GM06990 (cell line): ENCODE measurements around the gene APRT.

Source experiments
- DNase-seq: peaks from one replicate; pipeline ENCODE4 v3.0.0-alpha.2; 2011; ENCODE audit not compliant: insufficient read length; ENCODE audit errors: extremely low read depth
- H3K27me3 ChIP-seq: replicated peaks from 2 replicates; pipeline ENCODE4 v1.6.0; 2011; ENCODE audit warnings: low read length; ENCODE audit not compliant: control insufficient read depth, insufficient read depth
- H3K36me3 ChIP-seq: 2 replicates; pipeline ENCODE4 v1.5.1; 2011; ENCODE audit warnings: low read length; ENCODE audit not compliant: control insufficient read depth, insufficient read depth
- H3K4me3 ChIP-seq: replicated peaks from 2 replicates; pipeline ENCODE4 v1.5.1; 2011; ENCODE audit warnings: low read depth, mild to moderate bottlenecking, control low read depth, low read length
- TF ChIP-seq, protein P1 (sequence below): IDR thresholded peaks from 2 replicates; pipeline ENCODE4 v1.5.1; 2011; ENCODE audit warnings: low read length, control low read depth, mild to moderate bottlenecking, inconsistent platforms; ENCODE audit not compliant: insufficient read depth, poor library complexity, severe bottlenecking

Gene APRT

DNA sequence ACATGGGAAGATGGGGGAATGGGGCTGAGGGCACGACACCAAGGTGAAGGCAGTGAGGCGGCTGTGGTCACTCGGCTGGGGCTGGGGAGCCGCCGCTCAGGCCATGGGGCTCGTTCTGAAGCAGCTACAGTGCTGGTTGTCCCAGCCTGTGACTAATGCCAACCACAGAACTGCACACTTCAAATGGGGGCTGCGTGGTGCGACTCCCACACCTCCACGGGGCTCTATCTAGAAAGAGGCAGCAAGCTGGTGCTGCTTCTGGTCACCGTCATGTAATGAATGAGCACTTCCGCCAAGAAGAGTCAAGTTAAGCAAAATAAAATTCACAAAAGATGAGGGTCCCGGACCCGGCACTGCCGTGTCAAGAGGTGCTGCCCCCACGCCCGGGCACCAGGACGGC, 25.1 kb upstream of the APRT start:
- TF ChIP-seq, protein P1, sequence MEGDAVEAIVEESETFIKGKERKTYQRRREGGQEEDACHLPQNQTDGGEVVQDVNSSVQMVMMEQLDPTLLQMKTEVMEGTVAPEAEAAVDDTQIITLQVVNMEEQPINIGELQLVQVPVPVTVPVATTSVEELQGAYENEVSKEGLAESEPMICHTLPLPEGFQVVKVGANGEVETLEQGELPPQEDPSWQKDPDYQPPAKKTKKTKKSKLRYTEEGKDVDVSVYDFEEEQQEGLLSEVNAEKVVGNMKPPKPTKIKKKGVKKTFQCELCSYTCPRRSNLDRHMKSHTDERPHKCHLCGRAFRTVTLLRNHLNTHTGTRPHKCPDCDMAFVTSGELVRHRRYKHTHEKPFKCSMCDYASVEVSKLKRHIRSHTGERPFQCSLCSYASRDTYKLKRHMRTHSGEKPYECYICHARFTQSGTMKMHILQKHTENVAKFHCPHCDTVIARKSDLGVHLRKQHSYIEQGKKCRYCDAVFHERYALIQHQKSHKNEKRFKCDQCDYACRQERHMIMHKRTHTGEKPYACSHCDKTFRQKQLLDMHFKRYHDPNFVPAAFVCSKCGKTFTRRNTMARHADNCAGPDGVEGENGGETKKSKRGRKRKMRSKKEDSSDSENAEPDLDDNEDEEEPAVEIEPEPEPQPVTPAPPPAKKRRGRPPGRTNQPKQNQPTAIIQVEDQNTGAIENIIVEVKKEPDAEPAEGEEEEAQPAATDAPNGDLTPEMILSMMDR, result no peak
- Histone ChIP-seq H3K27me3 (no peaks in the 10 kb centered on the region), H3K4me3 (no peak overlapping the region), H3K36me3 (peaks cover 8% of the 10 kb centered on the region)
- no peak for DNase-seq

DNA sequence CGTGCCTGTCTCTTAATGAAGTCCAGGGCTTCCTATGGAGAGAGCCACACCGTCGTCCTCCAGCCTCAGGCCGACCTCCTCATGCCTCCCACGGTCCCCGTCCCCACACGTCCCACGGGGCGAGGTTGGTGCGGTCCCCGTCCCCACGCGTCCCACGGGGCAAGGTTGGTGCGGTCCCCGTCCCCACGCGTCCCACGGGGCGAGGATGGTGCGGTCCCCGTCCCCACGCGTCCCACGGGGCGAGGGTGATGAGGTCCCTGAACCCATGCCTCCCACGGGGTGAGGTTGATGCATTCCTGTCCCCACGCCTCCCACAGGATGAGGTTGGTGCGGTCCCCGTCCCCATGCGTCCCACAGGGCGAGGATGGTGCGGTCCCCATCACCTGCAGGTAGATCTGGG, 24.1 kb upstream of the APRT start:
- Histone ChIP-seq H3K4me3 (no peak overlapping the region), H3K36me3 (peaks cover 7% of the 10 kb centered on the region), H3K27me3 (no peaks in the 10 kb centered on the region)
- no peak for DNase-seq
- TF ChIP-seq, protein P1, result no peak

- no peak for DNase-seq
- H3K36me3 ChIP-seq, result peaks cover 3% of the 10 kb centered on the region
- no peaks in the 10 kb centered on the region for H3K27me3 ChIP-seq
- no peak overlapping the region for H3K4me3 ChIP-seq
- TF ChIP-seq, protein P1, result no peak
Observed at GRCh38 chr16:88835383-88835782, 23.7 kb upstream of the APRT start.

GRCh38 chr16:88834670-88835069, 22.9 kb upstream of the APRT start:
- H3K4me3 ChIP-seq, result no peak overlapping the region
- no peaks in the 10 kb centered on the region; the same call in none of the 2 replicates for H3K36me3 ChIP-seq
- TF ChIP-seq, protein P1, result no peak
- H3K27me3 ChIP-seq, result no peaks in the 10 kb centered on the region
- DNase-seq, result no peak

- no peak for DNase-seq
- Histone ChIP-seq H3K36me3 (no peaks in the 10 kb centered on the region; the same call in 1 of the 2 replicates), H3K4me3 (no peak overlapping the region), H3K27me3 (no peaks in the 10 kb centered on the region)
- TF ChIP-seq, protein P1, result no peak
Observed at GRCh38 chr16:88833086-88833485, 21.4 kb upstream of the APRT start.

GRCh38 chr16:88831838-88832237, 20.1 kb upstream of the APRT start:
- Histone ChIP-seq H3K36me3 (no peaks in the 10 kb centered on the region), H3K27me3 (no peaks in the 10 kb centered on the region), H3K4me3 (no peak overlapping the region)
- DNase-seq, result no peak
- TF ChIP-seq, protein P1, result no peak
